GM21390 (cell line): Measurements from ENCODE around the gene MAGI2.

Experiments used
- ATAC-seq: cut with Tn5 transposase; IDR thresholded peaks from one replicate; pipeline ENCODE4 v1.9.1; 2021; ENCODE audit not compliant: unreplicated experiment

MAGI2 gene

DNA sequence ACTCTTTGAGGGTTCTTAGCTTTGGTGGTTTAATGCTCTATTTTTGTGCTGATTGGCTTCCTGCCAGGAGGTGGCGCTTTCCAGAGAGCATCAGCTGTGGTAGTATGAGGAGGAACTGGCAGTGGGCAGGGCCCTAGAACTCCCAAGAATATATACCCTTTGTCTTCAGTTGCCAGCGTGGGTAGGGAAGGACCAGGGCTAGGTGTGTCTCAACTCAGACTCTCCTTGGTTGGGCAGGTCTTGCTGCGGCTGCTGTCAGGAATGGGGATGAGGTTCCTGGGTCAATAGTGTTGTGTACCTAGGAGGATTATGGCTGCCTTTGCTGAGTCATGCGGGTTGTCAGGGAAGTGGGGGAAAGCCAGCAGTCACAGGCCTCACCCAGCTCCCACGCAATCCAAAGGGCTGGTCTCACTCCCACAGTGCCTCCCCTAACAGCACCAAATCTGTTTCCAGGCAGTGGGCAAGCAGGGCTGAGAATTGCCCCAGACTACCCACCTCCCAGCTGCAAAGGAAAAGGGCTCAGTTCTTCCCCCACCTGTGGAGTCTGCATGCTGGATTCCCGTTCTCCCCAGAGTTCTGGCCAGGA lies 1463.4 kb downstream of the MAGI2 start:
- ATAC-seq, result no peak

DNA sequence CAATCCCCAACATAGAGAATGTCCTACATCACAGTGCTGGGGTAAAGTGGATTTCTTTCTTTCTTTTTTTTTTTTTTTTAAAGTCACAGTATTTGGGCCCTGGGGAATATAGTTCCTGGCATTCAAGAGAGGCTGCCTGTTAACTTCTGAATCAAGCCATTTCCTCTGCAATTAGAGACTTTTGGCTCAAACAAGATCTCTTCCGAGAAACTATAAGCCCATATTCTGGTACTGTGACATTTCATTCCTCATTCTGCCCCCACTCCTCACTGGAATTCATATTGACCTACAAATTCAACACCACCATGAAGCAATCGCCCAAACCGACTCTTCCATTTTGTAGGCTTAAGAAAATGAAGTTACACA lies 1467.5 kb downstream of the MAGI2 start:
- no peak for ATAC-seq

DNA sequence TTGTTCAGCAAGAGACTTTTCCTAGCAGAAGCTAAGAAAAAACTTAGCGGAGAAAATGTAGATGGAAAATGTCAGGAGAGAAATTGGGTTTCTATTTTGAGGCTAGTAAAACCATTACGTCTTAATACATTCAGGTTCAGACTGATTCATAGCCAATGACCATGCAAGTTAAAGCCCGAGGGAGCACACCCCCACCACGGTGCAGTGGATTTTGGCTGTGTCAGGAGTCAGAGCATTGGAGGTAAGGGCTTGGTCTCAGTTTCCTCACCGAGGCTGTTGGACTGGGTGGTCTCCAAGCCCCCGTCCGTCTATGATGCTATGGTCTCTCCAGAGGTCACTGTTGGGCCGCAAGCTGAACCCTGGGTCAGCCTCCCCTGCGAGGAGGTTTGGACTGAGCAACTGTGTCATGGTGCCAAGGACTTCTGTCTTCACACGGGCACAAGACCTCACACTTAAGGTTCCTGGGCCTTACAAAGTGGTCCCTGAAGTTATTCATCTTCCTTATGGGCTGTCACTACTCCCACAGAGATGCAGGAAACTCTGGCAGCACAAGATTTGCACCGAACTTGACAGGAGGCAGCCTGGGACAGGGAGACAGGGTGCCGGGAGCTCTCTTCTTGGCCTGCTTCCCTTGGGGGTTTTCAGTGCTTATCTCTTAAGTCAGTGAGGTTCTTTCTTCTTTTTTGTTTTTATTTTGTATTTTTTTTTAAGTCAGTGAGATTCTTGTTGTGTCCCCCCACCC lies 1468.1 kb downstream of the MAGI2 start:
- no peak for ATAC-seq

DNA sequence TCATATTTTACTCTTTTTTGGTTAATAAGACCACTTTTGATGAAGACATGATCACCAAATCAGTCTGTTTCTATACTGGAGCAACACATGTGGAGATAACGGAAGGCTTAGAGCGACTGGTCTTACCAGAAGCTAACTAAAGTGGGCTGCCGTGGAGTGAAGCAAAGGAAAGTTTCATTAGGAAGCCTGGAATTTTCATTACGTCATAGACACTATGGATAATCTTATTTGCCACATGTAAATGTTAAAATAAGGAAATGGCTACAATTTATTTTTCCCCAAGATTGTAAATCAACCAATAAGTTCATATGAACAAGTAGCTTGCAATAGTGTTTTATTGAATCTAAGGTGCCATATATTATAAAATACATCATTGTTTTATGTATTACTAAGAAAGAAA lies 1469.5 kb downstream of the MAGI2 start:
- no peak for ATAC-seq

DNA sequence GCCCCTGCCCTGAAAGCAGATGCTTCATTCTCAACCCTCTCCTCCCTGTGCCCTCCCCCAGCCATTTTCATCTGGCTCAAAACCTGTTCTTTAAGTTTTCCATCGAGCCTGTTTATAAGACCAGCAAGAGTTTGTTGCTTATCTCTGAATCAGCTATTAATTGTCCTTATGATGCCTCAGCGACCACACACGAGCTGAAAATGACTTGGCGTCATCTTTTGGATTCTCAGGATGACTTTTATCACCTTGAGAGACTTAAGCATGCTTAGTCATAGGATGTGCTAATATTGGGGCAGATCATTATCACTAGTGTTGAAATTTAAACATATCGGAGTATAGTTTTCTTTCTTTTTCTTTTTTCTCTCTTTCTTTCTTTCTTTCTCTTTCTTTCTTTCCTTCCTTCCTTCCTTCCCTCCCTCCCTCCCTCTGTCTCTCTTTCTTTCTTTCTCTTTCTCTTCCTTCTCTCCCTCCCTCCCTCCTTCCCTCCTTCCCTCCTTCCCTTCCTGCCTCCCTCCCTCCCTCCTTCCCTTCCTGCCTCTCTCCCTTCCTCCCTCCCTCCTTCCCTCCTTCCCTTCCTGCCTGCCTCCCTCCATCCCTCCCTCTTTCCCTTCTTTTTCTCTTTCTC lies 1470.4 kb downstream of the MAGI2 start:
- no peak for ATAC-seq

DNA sequence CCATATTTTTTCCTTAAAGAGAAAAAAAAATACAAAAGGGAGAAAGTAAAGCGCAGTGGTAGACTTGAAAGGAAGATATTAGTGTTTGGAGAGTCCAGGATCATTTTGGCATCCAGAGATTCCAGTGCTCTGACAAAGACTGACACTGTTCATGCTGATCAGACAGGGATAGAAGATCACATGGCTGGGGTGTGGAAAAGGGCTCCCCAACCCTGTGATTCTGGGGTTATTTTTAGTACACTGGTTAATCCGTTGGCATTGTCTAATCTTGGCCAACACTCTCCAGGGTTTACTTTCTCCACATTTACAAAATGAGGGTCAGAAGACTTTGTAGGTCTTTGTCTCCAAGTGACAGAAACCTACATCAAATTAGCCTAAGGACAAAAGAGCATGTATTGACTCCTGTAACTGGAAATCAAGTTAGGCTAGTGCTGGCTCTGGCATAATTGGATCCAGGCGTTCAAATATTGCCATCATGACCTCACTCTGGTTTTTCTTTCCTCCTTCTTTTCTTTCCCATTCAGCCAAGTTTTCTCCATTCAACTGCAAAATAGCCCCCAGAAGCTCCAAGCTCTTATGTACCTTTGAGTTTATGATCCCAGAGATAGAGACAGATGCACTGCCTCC lies 1473.3 kb downstream of the MAGI2 start:
- no peak for ATAC-seq

DNA sequence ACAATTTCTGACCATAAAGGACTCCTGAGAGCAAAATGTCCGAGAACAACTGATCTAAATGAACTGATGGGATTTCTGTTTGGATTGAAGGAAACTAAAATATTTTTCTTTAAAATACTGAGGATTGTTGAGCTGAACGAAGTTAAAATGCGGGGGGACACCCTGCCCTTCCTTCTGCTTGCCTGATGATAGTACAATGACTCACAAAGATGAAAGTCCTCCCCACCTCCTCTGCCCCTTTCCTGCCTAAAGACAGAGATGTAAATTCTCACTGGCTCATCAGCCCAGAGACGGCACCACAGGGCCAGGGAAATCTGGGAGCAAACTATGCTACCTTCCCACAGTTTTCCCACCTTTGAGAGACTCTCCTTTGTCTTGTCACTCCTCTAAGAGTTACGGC lies 1474.2 kb downstream of the MAGI2 start:
- no peak for ATAC-seq

DNA sequence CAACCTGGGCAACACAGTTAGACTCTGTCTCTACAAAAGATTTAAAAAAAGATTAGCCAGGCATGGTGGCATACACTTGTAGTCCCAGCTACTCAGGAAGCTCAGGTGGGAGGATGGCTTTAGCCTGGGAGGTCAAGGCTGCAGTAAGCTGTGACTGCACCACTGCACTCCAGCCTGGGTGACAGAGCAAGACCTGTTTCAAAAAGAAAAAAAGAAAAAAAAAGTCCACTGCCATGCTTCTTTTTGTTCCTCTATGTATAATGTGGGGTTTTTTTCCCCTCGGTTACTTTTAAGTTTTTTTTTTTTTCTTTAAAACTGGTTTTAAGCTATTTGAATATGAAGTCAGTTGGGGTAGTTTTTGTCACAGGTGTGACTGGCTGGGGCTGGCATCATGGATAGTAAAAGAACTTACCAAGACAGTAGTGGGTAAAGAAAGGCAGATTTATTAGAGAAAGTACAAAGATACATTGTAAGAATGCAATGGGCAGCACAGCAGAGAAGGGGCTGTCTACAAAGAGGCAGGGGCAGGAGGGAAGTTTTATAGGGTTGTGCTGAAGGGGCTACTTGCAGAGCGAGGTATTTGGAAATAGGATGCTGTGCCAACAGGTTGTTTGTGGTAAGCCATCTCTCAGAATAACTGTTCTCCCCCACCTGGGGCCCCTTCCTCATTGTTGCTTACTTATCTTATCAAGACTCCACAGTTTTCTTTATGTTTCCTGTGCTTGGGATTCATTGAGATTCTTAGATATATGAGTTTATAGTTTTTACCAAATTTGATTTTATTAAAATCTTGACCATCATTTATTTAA lies 1477.6 kb downstream of the MAGI2 start:
- ATAC-seq, result no peak

DNA sequence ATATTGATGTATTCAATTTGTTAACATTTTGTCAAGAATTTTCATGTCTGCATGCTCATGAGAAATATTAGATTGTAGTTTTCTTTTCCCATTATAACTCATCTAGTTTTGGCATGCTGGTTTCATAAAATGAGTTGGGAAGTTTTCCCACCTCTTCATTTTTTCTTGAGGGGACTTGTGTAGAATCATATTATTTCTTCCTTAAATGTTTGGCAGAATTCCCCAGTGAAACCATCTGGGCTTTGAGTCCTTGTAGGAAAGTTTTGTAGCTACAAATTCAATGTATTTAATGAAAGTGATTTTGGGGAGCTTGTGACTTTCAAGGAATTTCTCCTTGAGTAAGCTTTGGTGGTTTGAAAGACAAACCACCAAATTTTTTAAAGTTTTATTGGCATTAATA lies 1481.7 kb downstream of the MAGI2 start:
- no peak for ATAC-seq

DNA sequence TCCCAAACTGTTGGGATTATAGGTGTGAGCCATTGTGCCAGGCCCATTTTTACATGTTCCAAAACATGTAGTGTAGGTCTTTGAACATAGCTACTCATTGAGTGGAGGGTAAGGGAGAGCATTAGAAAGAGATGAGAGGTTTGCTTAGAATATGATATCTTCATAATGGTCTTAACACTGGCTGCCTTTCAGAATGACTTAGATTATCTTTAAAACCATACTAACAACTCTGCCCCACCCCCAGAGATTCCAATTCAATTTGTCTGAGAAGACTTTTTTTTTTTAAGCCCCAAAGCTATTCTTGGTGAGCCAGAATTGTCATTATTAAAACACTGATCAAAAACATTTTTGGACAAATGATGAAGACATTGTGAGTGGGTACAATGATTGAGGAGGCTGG lies 1486.0 kb downstream of the MAGI2 start:
- ATAC-seq, result no peak
